HUES48 (cell line): ENCODE results near the gene ZNFX1.
A peak's percentile ranks its signal among the peaks of the same experiment; 100 is the strongest.
"Not testable (repeated sequence)": the region's sequence is repeated elsewhere in the genome, so short reads cannot be mapped to it uniquely, and the experiment has no call there.

ENCODE experiments used
- H3K27ac ChIP-seq: one replicate; pipeline ENCODE4 v1.7.0; 2013; ENCODE audit warnings: low read depth, low read length, inconsistent platforms
- H3K27me3 ChIP-seq: 2 replicates; pipeline ENCODE4 v1.6.1; 2013; ENCODE audit warnings: mild to moderate bottlenecking, low read length; ENCODE audit not compliant: control insufficient read depth, insufficient read depth
- H3K36me3 ChIP-seq: 2 replicates; pipeline ENCODE4 v1.6.1; 2013; ENCODE audit warnings: low read length; ENCODE audit not compliant: control insufficient read depth, insufficient read depth
- H3K4me1 ChIP-seq: 2 replicates; pipeline ENCODE4 v1.6.1; 2013; ENCODE audit warnings: mild to moderate bottlenecking, low read length; ENCODE audit not compliant: control insufficient read depth, insufficient read depth
- H3K4me3 ChIP-seq: 2 replicates; pipeline ENCODE4 v1.5.1; 2013; ENCODE audit warnings: mild to moderate bottlenecking, low read depth, low read length
- H3K9ac ChIP-seq: 2 replicates; pipeline ENCODE4 v1.6.1; 2013; ENCODE audit warnings: mild to moderate bottlenecking, low read depth, low read length, moderate library complexity
- H3K9me3 ChIP-seq: 2 replicates; pipeline ENCODE4 v1.6.1; 2013; ENCODE audit warnings: low read length; ENCODE audit not compliant: control insufficient read depth, insufficient read depth

ZNFX1 gene

GRCh38 chr20:49225896-49226295, 52.0 kb downstream of the ZNFX1 start:
- H3K36me3 ChIP-seq: peaks cover 87% of the 10 kb centered on the region
- no peak overlapping the region for H3K9ac ChIP-seq
- no peak overlapping the region for H3K4me3 ChIP-seq
- H3K9me3 ChIP-seq: no peaks in the 10 kb centered on the region
- H3K4me1 ChIP-seq: no peaks in the 10 kb centered on the region
- no peak overlapping the region for H3K27ac ChIP-seq
- H3K27me3 ChIP-seq: no peaks in the 10 kb centered on the region

GRCh38 chr20:49219924-49220831, 57.7 kb downstream of the ZNFX1 start:
- peak overlapping the region; percentile 75 for H3K27ac ChIP-seq
- peaks cover 38% of the 10 kb centered on the region for H3K36me3 ChIP-seq
- H3K9me3 ChIP-seq: no peaks in the 10 kb centered on the region
- H3K27me3 ChIP-seq: no peaks in the 10 kb centered on the region
- H3K9ac ChIP-seq: peak overlapping the region; percentile 79
- H3K4me3 ChIP-seq: peak overlapping the region; percentile 91
- H3K4me1 ChIP-seq: peaks cover 4% of the 10 kb centered on the region

GRCh38 chr20:49219091-49219923, 58.5 kb downstream of the ZNFX1 start, which contains the start of gene DDX27:
Gene DDX27, plus strand, starts transcription at chr20:49219416. Its CDS starts 33 bp downstream, at chr20:49219449.
- H3K27ac ChIP-seq: peak within 1 kb of the TSS; percentile 83
- peaks cover 29% of the 10 kb centered on the region for H3K36me3 ChIP-seq
- H3K4me1 ChIP-seq: peaks cover 4% of the 10 kb centered on the region
- no peaks in the 10 kb centered on the region for H3K27me3 ChIP-seq
- H3K4me3 ChIP-seq: peak within 1 kb of the TSS; percentile 91
- H3K9me3 ChIP-seq: no peaks in the 10 kb centered on the region
- H3K9ac ChIP-seq: peak within 1 kb of the TSS; percentile 79

- Histone ChIP-seq H3K27ac (peak overlapping the region; percentile 83), H3K36me3 (peaks cover 23% of the 10 kb centered on the region), H3K4me3 (peak overlapping the region; percentile 91), H3K9ac (peak overlapping the region; percentile 34; the same call in 1 of the 2 replicates)
- H3K4me1 ChIP-seq, H3K9me3 ChIP-seq, H3K27me3 ChIP-seq: not testable (repeated sequence)
Observed at GRCh38 chr20:49218739-49219090, 59.1 kb downstream of the ZNFX1 start.

- 0 out of 2 replicates have a peak overlapping the region, but pooled peaks have one; percentile 8 for H3K4me3 ChIP-seq
- H3K9me3 ChIP-seq: no peaks in the 10 kb centered on the region
- no peaks in the 10 kb centered on the region for H3K27me3 ChIP-seq
- H3K9ac ChIP-seq: no peak overlapping the region
- H3K4me1 ChIP-seq: peaks cover 4% of the 10 kb centered on the region
- no peak overlapping the region for H3K27ac ChIP-seq
- peaks cover 10% of the 10 kb centered on the region for H3K36me3 ChIP-seq
Observed at GRCh38 chr20:49216991-49217578, 60.8 kb downstream of the ZNFX1 start.

- no peak overlapping the region for H3K27ac ChIP-seq
- H3K9ac ChIP-seq: no peak overlapping the region
- H3K4me3 ChIP-seq: no peak overlapping the region
- no peaks in the 10 kb centered on the region for H3K9me3 ChIP-seq
- H3K36me3 ChIP-seq: no peaks in the 10 kb centered on the region
- no peaks in the 10 kb centered on the region for H3K27me3 ChIP-seq
- H3K4me1 ChIP-seq: peaks cover 4% of the 10 kb centered on the region
Observed at GRCh38 chr20:49215232-49215631, 62.6 kb downstream of the ZNFX1 start.

GRCh38 chr20:49214571-49214970, 63.3 kb downstream of the ZNFX1 start:
- H3K36me3 ChIP-seq: no peaks in the 10 kb centered on the region
- H3K9ac ChIP-seq: no peak overlapping the region
- peaks cover 4% of the 10 kb centered on the region for H3K4me1 ChIP-seq
- no peaks in the 10 kb centered on the region for H3K27me3 ChIP-seq
- no peaks in the 10 kb centered on the region for H3K9me3 ChIP-seq
- no peak overlapping the region for H3K27ac ChIP-seq
- H3K4me3 ChIP-seq: no peak overlapping the region

GRCh38 chr20:49210757-49211110, 67.1 kb downstream of the ZNFX1 start:
- H3K4me1 ChIP-seq: no peaks in the 10 kb centered on the region
- H3K27ac ChIP-seq: no peak overlapping the region
- H3K27me3 ChIP-seq: no peaks in the 10 kb centered on the region
- H3K4me3 ChIP-seq: no peak overlapping the region
- no peaks in the 10 kb centered on the region for H3K9me3 ChIP-seq
- H3K9ac ChIP-seq: no peak overlapping the region
- no peaks in the 10 kb centered on the region for H3K36me3 ChIP-seq

GRCh38 chr20:49210101-49210756, 67.6 kb downstream of the ZNFX1 start:
- no peak overlapping the region for H3K27ac ChIP-seq
- H3K4me3 ChIP-seq: no peak overlapping the region
- H3K4me1 ChIP-seq: no peaks in the 10 kb centered on the region
- H3K36me3 ChIP-seq: no peaks in the 10 kb centered on the region
- no peak overlapping the region for H3K9ac ChIP-seq
- H3K27me3 ChIP-seq: no peaks in the 10 kb centered on the region
- H3K9me3 ChIP-seq: no peaks in the 10 kb centered on the region

GRCh38 chr20:49207076-49207475, 70.8 kb downstream of the ZNFX1 start:
- Histone ChIP-seq H3K27ac (no peak overlapping the region), H3K9me3 (no peaks in the 10 kb centered on the region), H3K4me3 (no peak overlapping the region), H3K9ac (no peak overlapping the region), H3K27me3 (no peaks in the 10 kb centered on the region), H3K36me3 (no peaks in the 10 kb centered on the region), H3K4me1 (no peaks in the 10 kb centered on the region)
